DOHH2 (cell line): ENCODE measurements around the gene C10orf105.

Experiments
- EZH2phosphoT487 ChIP-seq: fragments of 200-600 bp; sonication (generic); IDR thresholded peaks from 2 replicates; pipeline ENCODE4 v1.6.1; 2017; ENCODE audit warnings: borderline replicate concordance, mild to moderate bottlenecking, antibody characterized with exemption, low read length, moderate library complexity, mixed read lengths
- TF ChIP-seq, protein P1 (sequence below): fragments of 200-600 bp; sonication (generic); IDR thresholded peaks from one replicate; pipeline ENCODE4 v1.5.1; 2014; ENCODE audit warnings: antibody characterized with exemption, mild to moderate bottlenecking, low read depth, low read length; ENCODE audit not compliant: poor library complexity, severe bottlenecking

DNA sequence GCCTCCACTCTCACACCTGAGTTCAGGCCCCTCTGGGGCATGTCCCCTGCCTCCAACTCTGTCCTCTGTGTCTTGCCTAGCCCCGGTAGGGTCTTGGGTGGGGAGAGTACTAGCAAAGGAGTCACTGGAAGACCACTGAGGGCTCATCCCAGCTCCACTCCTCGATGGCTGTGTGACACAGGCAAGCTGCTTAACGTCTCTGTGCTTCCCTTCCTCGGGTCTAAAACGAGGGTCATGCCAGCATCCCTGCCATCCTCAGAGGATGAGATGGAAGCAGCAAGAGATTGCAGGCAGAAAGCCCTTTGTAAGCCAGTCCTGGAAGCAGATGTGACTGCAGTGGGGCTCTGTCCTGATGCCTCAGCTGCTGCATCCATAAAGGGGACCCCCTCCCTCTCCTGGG, 15.2 kb upstream of the C10orf105 start:
- TF ChIP-seq, protein P1, sequence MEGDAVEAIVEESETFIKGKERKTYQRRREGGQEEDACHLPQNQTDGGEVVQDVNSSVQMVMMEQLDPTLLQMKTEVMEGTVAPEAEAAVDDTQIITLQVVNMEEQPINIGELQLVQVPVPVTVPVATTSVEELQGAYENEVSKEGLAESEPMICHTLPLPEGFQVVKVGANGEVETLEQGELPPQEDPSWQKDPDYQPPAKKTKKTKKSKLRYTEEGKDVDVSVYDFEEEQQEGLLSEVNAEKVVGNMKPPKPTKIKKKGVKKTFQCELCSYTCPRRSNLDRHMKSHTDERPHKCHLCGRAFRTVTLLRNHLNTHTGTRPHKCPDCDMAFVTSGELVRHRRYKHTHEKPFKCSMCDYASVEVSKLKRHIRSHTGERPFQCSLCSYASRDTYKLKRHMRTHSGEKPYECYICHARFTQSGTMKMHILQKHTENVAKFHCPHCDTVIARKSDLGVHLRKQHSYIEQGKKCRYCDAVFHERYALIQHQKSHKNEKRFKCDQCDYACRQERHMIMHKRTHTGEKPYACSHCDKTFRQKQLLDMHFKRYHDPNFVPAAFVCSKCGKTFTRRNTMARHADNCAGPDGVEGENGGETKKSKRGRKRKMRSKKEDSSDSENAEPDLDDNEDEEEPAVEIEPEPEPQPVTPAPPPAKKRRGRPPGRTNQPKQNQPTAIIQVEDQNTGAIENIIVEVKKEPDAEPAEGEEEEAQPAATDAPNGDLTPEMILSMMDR: no peak
- TF ChIP-seq EZH2phosphoT487: no peak
